Astrocyte of the hippocampus (primary cell): ENCODE results near the gene OR1E2.
"Not testable (repeated sequence)": the region's sequence is repeated elsewhere in the genome, so short reads cannot be mapped to it uniquely, and the experiment has no call there.

Experiments used
- DNase-seq: peaks from one replicate; pipeline ENCODE4 v3.0.0; 2011; ENCODE audit warnings: low read depth, low spot score

The OR1E2 gene

GRCh38 chr17:3398310-3398709, 35.3 kb downstream of the OR1E2 start, which contains the start of gene OR1E1:
Gene OR1E1, minus strand, starts transcription at chr17:3398410. Its CDS starts 0 bp downstream, at chr17:3398410.
- no peak for DNase-seq

DNA sequence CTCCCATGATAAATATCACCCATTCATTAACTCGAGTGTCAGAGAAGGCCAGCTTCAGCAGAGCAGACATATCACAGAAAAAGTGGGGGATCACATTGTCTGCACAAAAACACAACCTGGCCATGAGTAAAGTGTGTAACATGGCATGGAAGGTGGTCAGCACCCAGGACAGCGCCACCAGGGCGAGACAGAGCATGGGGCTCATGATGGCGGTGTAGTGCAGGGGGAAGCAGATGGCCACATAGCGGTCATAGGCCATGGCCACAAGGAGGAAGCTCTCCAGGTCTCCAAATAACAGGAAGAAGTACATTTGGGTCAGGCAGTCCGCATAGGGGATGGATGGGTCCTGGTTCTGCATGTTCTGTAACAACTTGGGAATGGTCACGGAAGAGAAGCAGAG, 35.8 kb downstream of the OR1E2 start:
- not testable (repeated sequence) for DNase-seq

GRCh38 chr17:3389791-3390190, 43.9 kb downstream of the OR1E2 start:
- no peak for DNase-seq

- DNase-seq = no peak
Measured at GRCh38 chr17:3385869-3386816, 47.5 kb downstream of the OR1E2 start, which contains the start of gene OR3A2. Gene OR3A2, minus strand, starts transcription at chr17:3386308.
